Measurements from ENCODE around the gene CIROP.

Gene CIROP

DNA sequence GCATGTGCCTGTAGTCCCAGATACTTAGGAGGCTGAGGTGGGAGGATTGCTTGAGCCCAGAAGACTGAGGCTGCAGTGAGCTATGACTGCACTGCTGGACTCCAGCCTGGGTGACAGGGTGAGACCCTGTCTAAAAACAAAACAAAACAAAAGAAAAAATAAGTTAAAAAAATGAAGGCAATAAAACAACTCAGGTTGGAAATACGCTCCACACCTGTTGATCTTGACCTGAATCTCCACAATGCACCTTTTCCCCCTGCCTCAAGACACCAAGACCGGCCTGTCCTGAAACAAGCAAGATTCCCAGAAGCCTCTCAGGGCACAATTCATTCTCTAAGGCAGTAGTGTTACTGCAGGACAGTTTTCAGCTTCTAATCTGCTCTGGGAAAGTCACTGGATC is 35.1 kb upstream of the CIROP start:
- H3K27ac Mint-ChIP-seq = no peak overlapping the region
- DNase-seq (no peak), ATAC-seq (replicated peaks) (no peak)
- H3K9me3 Mint-ChIP-seq = no peaks in the 10 kb centered on the region
- no peak overlapping the region for H3K4me3 Mint-ChIP-seq
- peaks cover 0 to 8% of the 10 kb centered on the region in 2 donors for H3K27me3 Mint-ChIP-seq
- H3K4me1 Mint-ChIP-seq = no peaks in the 10 kb centered on the region
- H3K36me3 Mint-ChIP-seq = no peaks in the 10 kb centered on the region

DNA sequence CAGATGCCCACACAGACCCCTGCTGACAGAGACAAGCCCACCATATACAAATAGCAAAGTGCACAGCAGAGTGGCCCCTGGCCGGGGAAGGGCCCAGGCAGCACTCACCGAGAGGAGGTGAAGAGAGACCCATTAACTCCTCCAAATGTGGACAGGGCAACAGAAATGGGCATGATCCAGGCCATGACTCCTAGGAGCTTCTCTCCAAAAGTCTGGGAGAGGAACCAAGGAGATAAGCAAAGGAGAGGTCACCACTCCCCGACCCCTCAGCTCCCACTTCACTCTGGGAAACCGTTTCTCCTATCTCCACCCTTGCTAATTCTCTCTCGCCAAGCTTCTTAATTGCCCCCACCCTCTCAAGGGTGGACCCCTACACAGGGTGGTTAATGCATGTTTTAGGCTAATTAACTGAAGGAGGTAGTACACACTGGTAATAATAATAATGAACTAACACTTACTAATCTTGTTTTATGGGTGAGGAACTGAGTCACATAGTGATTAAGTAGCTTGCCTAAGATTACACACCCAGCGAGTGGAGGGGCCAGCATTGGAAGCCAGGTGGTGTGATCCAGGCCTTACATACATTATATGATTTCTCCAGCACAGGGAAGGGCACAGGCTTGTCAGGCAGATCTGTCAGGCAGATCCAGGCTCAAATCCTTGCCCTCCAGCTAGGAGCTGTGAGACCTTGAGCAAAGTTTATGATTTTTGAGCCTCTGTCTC is 33.2 kb upstream of the CIROP start:
- H3K4me1 Mint-ChIP-seq = no peaks in the 10 kb centered on the region
- no peak overlapping the region for H3K4me3 Mint-ChIP-seq
- peaks cover 0 to 8% of the 10 kb centered on the region in 2 donors for H3K27me3 Mint-ChIP-seq
- ATAC-seq (replicated peaks) (no peak), DNase-seq (no peak)
- H3K9me3 Mint-ChIP-seq = no peaks in the 10 kb centered on the region
- no peaks in the 10 kb centered on the region for H3K36me3 Mint-ChIP-seq
- H3K27ac Mint-ChIP-seq = no peak overlapping the region

DNA sequence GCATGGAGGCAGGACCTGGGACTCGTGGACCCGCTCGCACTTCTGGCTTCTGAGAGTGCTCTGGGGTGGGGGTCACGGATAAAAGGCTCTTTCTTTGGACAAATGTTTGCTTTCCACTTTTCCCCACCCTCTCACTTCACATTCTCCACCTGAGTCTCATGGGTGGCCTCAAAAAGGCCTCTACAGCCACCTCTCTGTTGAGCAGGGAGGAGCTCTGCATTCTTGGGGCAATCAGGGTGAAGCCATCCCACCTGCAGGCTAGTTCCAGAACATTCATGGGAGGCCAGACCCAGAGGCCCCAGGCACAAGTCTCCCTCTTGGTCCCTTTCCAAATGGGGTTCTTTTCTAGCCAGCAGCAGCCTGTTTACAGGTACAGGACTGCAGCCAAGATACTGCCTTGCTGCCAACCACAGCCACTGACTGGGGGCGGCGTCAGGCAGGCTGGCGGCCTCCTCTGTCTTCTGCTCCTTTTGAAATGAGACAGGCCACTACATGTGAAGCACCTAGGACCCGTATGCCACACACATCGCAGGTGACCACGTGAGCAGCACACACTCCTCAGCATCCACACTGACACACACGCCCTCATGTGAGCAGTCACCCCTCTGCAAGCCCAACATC is 32.5 kb upstream of the CIROP start:
- DNase-seq (no peak), ATAC-seq (replicated peaks) (no peak)
- Mint-ChIP-seq H3K27ac (no peak overlapping the region), H3K9me3 (no peaks in the 10 kb centered on the region), H3K36me3 (no peaks in the 10 kb centered on the region), H3K27me3 (peaks cover 0 to 8% of the 10 kb centered on the region in 2 donors), H3K4me3 (no peak overlapping the region), H3K4me1 (no peaks in the 10 kb centered on the region)

DNA sequence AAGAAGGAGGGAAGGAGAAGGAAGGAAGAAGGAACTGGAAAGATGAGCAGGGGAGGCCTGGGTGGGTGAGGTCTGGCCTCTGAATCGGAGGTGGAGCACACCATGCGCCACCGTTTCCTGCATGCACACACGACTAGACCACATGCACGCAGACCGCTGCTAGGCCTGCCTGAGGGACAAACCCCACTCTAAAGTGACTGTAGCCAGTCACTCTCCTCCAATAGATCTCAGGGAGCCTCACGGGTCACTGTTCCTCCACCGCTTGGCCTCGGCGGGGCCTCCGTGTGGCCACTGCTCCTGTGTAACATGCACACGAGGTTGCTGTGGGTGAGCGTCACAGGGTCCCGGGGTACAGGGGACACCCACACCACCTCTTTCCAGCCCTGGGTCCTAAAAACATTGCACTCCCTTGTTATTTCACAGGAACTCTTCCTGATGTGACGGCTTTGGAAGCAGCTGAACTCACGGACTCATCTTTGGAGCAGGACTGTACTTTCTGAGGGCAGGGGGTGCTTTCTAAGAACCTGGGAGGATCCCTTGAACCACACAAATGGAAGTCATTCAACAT is 31.9 kb upstream of the CIROP start:
- no peaks in the 10 kb centered on the region for H3K9me3 Mint-ChIP-seq
- H3K27ac Mint-ChIP-seq = no peak overlapping the region
- H3K4me1 Mint-ChIP-seq = no peaks in the 10 kb centered on the region

DNA sequence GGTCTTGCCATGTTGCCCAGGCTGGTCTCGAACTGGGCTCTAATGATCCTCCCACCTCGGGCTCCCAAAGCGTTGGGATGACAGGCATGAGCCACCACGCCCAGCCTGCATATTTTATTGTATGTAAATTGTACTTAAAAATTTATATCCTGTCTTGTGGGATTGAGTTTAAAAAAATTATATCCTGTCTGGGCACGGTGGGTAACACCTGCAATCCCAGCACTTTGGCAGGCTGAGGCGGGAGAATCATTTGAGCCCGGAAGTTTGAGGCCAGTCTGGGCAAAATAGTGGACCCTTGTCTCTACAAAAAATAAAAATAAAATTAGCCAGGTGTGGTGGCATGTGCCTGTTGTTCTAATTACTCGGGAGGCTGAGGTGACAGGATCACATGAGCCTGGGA is 28.2 kb upstream of the CIROP start:
- H3K9me3 Mint-ChIP-seq = no peaks in the 10 kb centered on the region

More for the DNA sequence above, 31.9 kb upstream of the CIROP start:
- no peak for DNase-seq
- Mint-ChIP-seq H3K36me3 (no peaks in the 10 kb centered on the region), H3K27me3 (peaks cover 0 to 8% of the 10 kb centered on the region in 2 donors), H3K4me3 (no peak overlapping the region)
- ATAC-seq (replicated peaks) = no peak

DNA sequence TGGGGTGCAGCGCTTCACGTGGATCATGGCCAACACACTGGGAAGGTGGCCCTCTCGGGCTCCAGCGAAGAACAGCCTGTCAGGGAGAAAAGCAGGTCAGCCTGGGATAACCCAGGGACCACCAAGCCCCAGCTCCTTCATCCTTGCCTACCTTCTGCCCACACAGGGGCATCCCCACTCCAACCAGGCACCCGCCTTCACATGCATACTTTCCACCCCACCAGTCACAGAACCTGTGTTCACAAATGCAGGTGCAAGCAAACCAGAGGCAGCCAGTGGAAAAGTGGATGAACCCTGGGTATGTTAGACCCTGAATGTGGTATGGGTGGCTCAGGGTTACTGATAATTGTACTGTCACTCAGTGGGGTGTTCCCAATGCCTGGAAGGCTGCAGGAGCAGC is 26.7 kb upstream of the CIROP start:
- H3K9me3 Mint-ChIP-seq = no peaks in the 10 kb centered on the region
- DNase-seq = no peak
- no peak overlapping the region for H3K4me3 Mint-ChIP-seq
- peaks cover 0 to 3% of the 10 kb centered on the region in 2 donors for H3K27me3 Mint-ChIP-seq
- H3K4me1 Mint-ChIP-seq = peaks cover 16 to 22% of the 10 kb centered on the region in 2 donors
- H3K27ac Mint-ChIP-seq = no peak overlapping the region
- ATAC-seq (replicated peaks) = peak; percentile 59 to 60
- no peaks in the 10 kb centered on the region for H3K36me3 Mint-ChIP-seq

More for the DNA sequence above, 28.2 kb upstream of the CIROP start:
- Mint-ChIP-seq H3K4me1 (peaks cover 14 to 19% of the 10 kb centered on the region in 2 donors), H3K4me3 (no peak overlapping the region), H3K27me3 (peaks cover 0 to 3% of the 10 kb centered on the region in 2 donors), H3K27ac (no peak overlapping the region), H3K36me3 (no peaks in the 10 kb centered on the region)
- ATAC-seq (replicated peaks) (no peak), DNase-seq (no peak)

DNA sequence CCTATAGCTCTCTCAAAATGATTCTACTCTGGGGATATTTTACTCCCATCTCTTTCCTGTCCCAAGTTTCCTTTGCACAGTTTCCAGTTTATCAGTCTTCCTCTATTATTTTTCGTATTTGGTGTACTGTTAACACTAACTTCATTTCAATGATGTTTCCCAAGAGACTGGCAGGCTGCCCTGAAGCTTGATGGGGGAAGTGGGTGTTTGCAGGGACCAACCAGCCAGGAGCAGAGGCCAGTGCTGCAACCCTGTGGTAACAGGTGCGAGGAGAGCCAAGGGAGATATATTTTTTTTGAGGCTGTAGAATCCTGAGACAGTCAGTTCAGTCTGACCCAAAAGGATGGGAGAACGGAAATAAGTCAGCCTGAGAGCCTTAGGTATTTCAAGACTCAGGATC is 26.1 kb upstream of the CIROP start:
- no peak overlapping the region for H3K4me3 Mint-ChIP-seq
- no peak for DNase-seq
- peaks cover 16 to 22% of the 10 kb centered on the region in 2 donors for H3K4me1 Mint-ChIP-seq
- H3K36me3 Mint-ChIP-seq = no peaks in the 10 kb centered on the region
- H3K9me3 Mint-ChIP-seq = no peaks in the 10 kb centered on the region
- ATAC-seq (replicated peaks) = peak in 1 of 2 donors; percentile 23
- H3K27me3 Mint-ChIP-seq = no peaks in the 10 kb centered on the region
- no peak overlapping the region for H3K27ac Mint-ChIP-seq

DNA sequence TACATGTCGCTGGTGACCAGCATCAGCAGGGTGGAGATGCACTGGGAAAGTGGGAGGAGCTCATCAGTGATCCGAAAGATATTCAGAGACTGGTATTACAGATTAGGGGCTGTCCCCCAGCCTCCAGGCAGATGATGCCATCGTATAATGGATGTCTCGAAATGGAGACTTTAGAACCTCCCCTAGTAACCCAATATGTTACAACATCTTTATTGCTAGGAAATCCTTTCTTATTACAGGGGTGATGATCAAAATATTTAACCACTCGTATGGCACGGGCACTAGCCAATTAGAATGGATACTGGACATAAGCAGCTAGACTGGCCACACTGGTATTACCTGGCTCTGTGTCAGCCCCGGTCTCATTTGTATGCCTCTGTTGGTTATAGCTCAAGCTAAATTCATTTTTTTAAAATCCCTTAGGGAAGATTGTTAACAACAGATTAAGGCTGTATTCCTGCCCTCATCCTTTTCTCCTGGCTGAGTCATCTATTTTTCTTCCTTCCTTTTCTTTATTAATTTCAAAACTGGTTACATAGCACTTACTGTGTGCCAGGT is 25.0 kb upstream of the CIROP start:
- Mint-ChIP-seq H3K4me3 (no peak overlapping the region), H3K27me3 (no peaks in the 10 kb centered on the region), H3K36me3 (no peaks in the 10 kb centered on the region), H3K4me1 (peaks cover 16 to 22% of the 10 kb centered on the region in 2 donors), H3K27ac (no peak overlapping the region), H3K9me3 (no peaks in the 10 kb centered on the region)
- no peak for ATAC-seq (replicated peaks)
- DNase-seq = no peak

DNA sequence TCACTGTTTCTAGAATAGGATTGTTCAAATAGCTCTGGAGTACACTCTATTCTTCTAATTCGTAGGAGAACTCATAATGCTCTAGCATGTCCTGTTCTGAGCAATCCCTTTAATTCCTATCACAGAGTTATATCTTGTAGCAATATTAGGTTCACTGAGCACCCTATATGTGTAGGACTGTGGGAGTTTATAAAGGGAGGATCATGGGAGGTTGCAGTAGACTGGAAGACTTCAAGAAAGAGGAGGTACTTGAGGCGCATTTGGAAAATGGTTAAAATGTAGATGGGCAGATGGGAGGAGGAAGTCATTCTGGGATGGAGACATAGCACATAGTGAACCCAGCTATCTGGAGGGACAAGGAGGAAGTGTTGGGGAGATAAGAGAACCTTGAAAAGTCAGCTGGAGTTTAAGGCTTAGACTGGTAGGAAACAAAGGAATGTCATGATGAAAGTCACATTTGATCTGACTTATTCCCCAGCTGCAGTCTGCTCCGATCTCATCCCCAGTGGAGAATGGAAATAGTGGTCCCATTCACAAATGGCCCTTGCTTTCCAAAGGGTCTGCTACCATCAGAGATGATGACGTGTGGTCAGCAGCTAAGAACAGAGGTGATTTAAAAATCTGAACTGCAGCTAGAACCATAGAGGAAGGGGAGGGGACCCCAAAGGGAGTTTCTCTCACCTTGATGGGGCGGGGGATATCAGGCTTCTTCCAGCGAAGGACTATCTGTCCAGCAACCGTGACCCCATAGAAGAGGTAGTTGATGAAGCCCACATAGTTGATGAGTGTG is 24.4 kb upstream of the CIROP start:
- no peak for DNase-seq
- Mint-ChIP-seq H3K36me3 (no peaks in the 10 kb centered on the region), H3K27me3 (no peaks in the 10 kb centered on the region), H3K27ac (no peak overlapping the region), H3K4me1 (peaks cover 16 to 22% of the 10 kb centered on the region in 2 donors), H3K9me3 (no peaks in the 10 kb centered on the region), H3K4me3 (no peak overlapping the region)
- no peak for ATAC-seq (replicated peaks)

DNA sequence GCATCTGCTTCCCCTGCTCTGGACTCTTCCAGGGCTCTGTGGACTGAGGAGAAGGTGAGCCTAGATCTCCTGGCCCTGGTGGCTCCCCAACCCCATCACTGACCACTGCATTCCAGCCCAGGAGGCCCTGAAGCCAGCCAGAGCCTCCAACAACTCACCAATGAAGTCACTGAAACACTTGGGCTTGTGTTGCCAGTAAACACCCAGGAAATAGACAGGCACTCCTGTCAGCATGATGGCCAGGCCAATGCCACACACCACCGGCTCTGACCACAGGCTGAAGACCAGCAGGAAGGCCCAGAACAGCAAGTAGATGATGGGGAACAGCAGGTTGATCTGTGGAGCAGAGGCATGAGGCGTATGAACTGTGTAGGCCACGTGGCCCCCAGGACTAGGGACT is 23.1 kb upstream of the CIROP start:
- peaks cover 16 to 22% of the 10 kb centered on the region in 2 donors for H3K4me1 Mint-ChIP-seq
- no peaks in the 10 kb centered on the region for H3K9me3 Mint-ChIP-seq
- H3K4me3 Mint-ChIP-seq = no peak overlapping the region
- H3K36me3 Mint-ChIP-seq = no peaks in the 10 kb centered on the region
- peak overlapping the region; percentile 33 for H3K27ac Mint-ChIP-seq
- ATAC-seq (replicated peaks) (no peak), DNase-seq (no peak)
- H3K27me3 Mint-ChIP-seq = no peaks in the 10 kb centered on the region

DNA sequence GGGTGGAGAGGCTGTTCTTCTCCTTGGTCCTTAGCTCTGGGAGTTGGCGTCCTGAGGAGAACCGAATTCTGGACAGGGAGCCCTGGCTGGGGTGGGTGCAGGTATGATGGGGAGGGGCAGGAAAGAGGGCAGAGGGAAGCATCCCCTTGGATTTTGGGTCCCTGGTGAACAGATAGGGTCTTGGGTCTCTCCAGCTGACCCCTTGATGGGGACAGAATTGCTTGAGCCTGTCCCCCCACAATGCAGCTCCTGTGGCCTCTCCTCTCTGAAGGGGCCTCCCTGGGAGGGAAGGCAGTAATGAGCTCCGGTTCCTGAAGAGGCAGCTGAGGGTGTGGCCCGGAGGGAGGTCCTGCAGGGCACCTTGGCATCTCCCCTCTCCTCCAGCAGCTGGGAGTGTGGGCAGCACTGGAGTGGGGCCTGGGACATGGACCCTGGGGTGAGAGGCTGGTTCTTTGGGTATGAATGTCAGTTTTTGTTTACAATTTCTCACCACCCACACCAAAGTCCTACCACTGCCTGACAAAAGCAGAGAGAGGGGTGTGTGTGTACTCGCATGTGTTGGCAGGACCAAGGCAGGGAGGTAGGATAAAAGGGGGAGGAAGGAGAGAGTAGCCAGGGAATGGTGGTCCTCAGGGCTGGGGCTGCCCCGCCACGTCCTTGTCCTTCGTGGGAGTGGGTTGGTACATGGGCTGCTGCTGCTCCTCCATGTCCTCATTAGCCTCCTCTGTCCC is 21.9 kb upstream of the CIROP start:
- Mint-ChIP-seq H3K4me3 (no peak overlapping the region), H3K27me3 (no peaks in the 10 kb centered on the region), H3K9me3 (no peaks in the 10 kb centered on the region), H3K4me1 (peaks cover 19 to 23% of the 10 kb centered on the region in 2 donors), H3K27ac (no peak overlapping the region), H3K36me3 (no peaks in the 10 kb centered on the region)
- ATAC-seq (replicated peaks) (no peak), DNase-seq (no peak)

DNA sequence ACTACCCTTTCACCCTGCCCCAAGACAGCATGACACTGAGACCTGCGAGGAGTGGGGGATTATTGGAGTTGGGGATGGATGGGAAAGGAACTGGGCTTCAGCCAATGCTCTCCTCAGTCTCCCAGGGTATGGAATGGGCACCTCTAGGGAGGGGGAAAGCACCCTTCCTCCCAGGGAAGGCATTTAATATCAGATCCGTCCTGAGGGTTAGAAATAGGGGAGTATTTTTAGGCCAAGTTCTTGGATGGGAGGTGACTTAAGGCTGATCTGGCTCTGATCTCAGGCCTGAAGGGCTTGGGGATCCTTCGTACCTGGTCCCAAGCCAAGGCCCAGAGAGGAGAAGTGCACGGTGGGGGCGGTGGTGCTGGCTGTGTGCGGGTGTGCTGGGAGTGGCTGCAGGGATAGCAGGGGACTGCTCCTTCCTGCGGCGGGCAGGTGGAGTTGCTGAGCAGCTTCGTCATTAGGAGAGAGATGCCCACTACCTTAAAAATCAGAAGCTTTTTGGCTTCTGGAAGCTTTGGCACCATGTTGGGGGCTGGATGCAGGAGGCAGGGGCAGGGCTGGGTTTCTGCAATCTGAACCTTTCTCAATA is 21.2 kb upstream of the CIROP start:
- no peak for ATAC-seq (replicated peaks)
- Mint-ChIP-seq H3K27me3 (no peaks in the 10 kb centered on the region), H3K27ac (no peak overlapping the region), H3K36me3 (no peaks in the 10 kb centered on the region), H3K9me3 (no peaks in the 10 kb centered on the region), H3K4me1 (peaks cover 21 to 24% of the 10 kb centered on the region in 2 donors), H3K4me3 (no peak overlapping the region)
- DNase-seq = no peak

DNA sequence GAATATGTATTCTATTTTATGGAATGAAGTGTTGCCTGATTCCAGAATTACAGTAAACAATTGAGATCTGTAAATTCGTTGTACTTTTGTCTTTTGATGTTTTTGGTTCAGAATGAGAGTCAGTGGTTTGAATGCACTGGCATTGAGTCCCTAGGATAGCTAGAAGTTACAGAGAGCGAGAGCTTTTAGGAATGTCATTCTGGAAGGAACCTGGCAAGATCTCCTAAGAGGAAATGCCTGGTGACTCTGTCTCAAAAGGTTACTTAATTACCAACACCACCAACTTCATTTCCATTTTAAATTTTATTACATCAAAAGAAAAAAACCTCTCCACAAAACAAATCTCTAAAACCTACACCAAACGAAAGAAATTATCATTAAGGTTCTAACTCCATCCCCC is 20.2 kb upstream of the CIROP start:
- H3K36me3 Mint-ChIP-seq = no peaks in the 10 kb centered on the region
- H3K27me3 Mint-ChIP-seq = no peaks in the 10 kb centered on the region
- no peaks in the 10 kb centered on the region for H3K9me3 Mint-ChIP-seq
- DNase-seq (no peak), ATAC-seq (replicated peaks) (no peak)
- H3K4me1 Mint-ChIP-seq = peaks cover 27 to 30% of the 10 kb centered on the region in 2 donors
- H3K27ac Mint-ChIP-seq = no peak overlapping the region
- no peak overlapping the region for H3K4me3 Mint-ChIP-seq

All from stimulated activated naive B cell treated with anti-CD40 and anti-IgM and Interleukin-4, amounts not matched to agents 10 μg/mL and 1 μg/mL and 100 μg/mL, for 72 hours (primary cell).